GM13976 (cell line): ENCODE measurements around the gene CC2D2B.

Experiments used
- DNase-seq: peaks from one replicate; pipeline ENCODE4 v3.0.0; 2012; ENCODE audit warnings: low spot score
- in situ Hi-C: fragments of 300-500 bp; cut with MboI; formaldehyde crosslinking; loops from one replicate; pipeline ENCODE4 v1.12.0; 2022; ENCODE audit warnings: low sequenced_read_pairs, mixed read lengths, inconsistent platforms; ENCODE audit not compliant: unreplicated experiment
- TF ChIP-seq, protein P1 (sequence below): IDR thresholded peaks from 2 replicates; pipeline ENCODE4 v1.5.1; 2012; ENCODE audit warnings: borderline replicate concordance, mild to moderate bottlenecking; ENCODE audit not compliant: insufficient read depth; ENCODE audit errors: extremely low read depth, missing control alignments, control extremely low read depth

The CC2D2B gene

GRCh38 chr10:96075977-96076376 lies 168.2 kb downstream of the CC2D2B start:
- TF ChIP-seq, protein P1, sequence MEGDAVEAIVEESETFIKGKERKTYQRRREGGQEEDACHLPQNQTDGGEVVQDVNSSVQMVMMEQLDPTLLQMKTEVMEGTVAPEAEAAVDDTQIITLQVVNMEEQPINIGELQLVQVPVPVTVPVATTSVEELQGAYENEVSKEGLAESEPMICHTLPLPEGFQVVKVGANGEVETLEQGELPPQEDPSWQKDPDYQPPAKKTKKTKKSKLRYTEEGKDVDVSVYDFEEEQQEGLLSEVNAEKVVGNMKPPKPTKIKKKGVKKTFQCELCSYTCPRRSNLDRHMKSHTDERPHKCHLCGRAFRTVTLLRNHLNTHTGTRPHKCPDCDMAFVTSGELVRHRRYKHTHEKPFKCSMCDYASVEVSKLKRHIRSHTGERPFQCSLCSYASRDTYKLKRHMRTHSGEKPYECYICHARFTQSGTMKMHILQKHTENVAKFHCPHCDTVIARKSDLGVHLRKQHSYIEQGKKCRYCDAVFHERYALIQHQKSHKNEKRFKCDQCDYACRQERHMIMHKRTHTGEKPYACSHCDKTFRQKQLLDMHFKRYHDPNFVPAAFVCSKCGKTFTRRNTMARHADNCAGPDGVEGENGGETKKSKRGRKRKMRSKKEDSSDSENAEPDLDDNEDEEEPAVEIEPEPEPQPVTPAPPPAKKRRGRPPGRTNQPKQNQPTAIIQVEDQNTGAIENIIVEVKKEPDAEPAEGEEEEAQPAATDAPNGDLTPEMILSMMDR, result no peak
- no peak for DNase-seq
- in situ Hi-C loops, result no loop called here

DNA sequence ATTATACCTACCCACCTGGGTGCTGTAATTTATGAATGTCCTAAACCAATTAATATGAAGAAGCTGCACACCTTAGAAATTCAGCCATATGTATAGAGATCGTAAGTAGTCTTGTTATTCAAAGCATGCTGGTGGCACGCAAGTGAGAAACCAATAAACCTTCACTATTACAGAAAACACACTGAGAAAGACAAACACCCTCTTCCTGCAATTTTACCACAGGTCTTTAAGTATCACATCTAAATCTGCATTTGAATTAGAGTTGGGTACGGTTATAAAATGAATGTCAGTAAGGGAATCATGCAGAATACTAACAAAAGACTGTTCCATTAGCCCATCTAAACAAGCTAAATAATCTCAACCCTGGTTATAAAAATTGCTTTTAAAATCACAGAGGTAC lies 169.4 kb downstream of the CC2D2B start:
- no peak for DNase-seq
- in situ Hi-C loops, result no loop called here
- TF ChIP-seq, protein P1, result no peak

DNA sequence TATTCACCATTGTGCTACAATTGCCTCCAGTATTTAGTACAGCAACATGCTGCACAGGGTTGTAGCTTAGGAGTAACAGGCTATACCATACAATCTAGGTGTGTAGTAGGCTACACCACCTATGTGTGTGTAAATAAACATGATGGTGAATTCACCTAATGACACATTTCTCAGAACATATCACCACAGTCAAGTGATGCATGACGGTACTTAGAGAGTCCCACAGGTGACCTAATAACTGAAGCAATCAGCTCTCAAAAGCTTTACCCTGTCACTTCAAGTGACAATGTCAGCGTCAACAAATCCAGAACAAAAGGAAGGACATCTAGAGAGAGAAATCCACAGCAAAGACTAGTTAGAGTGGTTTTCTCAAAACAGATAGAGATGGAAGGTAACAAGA lies 174.4 kb downstream of the CC2D2B start:
- peak; percentile 18 for DNase-seq
- TF ChIP-seq, protein P1, result no peak
- in situ Hi-C loops, result no loop called here
